Upper lobe of left lung (tissue), 4 donors: ENCODE data around the gene SYT6.

ENCODE experiments used
- POLR2A ChIP-seq, 4 donors: fragments of 450-650 bp; IDR thresholded peaks; one replicate each; pipeline ENCODE4 v1.5.1; 2016 to 2017; ENCODE audit warnings: antibody characterized with exemption in 4 of 4, mild to moderate bottlenecking in 2 of 4
- POLR2AphosphoS5 ChIP-seq, 2 donors: sonication (generic); formaldehyde crosslinking; IDR thresholded peaks; one replicate each; pipeline ENCODE4 v1.5.1; 2017; ENCODE audit warnings: antibody characterized with exemption in 2 of 2

GRCh38 chr1:114122941-114123618 is 30.6 kb downstream of the SYT6 start:
- TF ChIP-seq POLR2AphosphoS5 (IDR thresholded peaks at IDR 0.05) (no peak), POLR2A (IDR thresholded peaks at IDR 0.05) (no peak)
